GF-D8 (cell line): ENCODE measurements around the gene CXCR4.
"Not testable (repeated sequence)": the region's sequence is repeated elsewhere in the genome, so short reads cannot be mapped to it uniquely, and the experiment has no call there.

ENCODE experiments used
- DNase-seq: peaks from one replicate; lab custom pipeline; 2025; lab: John Stamatoyannopoulos, UW

The CXCR4 gene

GRCh38 chr2:136115183-136115761 lies 2.7 kb downstream of the CXCR4 start:
- no peak for DNase-seq

GRCh38 chr2:136114382-136114781 lies 3.6 kb downstream of the CXCR4 start:
- no peak for DNase-seq

- DNase-seq: peak; percentile 83
Observed at GRCh38 chr2:136113209-136113971, 4.6 kb downstream of the CXCR4 start.

GRCh38 chr2:136112317-136113208 lies 5.4 kb downstream of the CXCR4 start:
- DNase-seq: no peak

- no peak for DNase-seq
Observed at GRCh38 chr2:136111711-136112110, 6.2 kb downstream of the CXCR4 start.

- no peak for DNase-seq
Observed at GRCh38 chr2:136110526-136110925, 7.4 kb downstream of the CXCR4 start.

- no peak for DNase-seq
Observed at GRCh38 chr2:136108463-136108862, 9.5 kb downstream of the CXCR4 start.

GRCh38 chr2:136107051-136108033 lies 10.6 kb downstream of the CXCR4 start:
- no peak for DNase-seq

GRCh38 chr2:136106505-136106904 lies 11.4 kb downstream of the CXCR4 start:
- no peak for DNase-seq

GRCh38 chr2:136104977-136105376 lies 13.0 kb downstream of the CXCR4 start:
- no peak for DNase-seq

GRCh38 chr2:136101042-136101441 lies 16.9 kb downstream of the CXCR4 start:
- no peak for DNase-seq

- peak; percentile 3 for DNase-seq
Observed at GRCh38 chr2:136098441-136098840, 19.5 kb downstream of the CXCR4 start.

GRCh38 chr2:136093583-136093982 lies 24.4 kb downstream of the CXCR4 start:
- no peak for DNase-seq

- no peak for DNase-seq
Observed at GRCh38 chr2:136091899-136092298, 26.1 kb downstream of the CXCR4 start.

- not testable (repeated sequence) for DNase-seq
Observed at GRCh38 chr2:136087901-136088460, 30.0 kb downstream of the CXCR4 start.

- DNase-seq: no peak
Observed at GRCh38 chr2:136086253-136087016, 31.5 kb downstream of the CXCR4 start.

- DNase-seq: no peak
Observed at GRCh38 chr2:136085453-136086209, 32.3 kb downstream of the CXCR4 start.

- DNase-seq: no peak
Observed at GRCh38 chr2:136081582-136082210, 36.3 kb downstream of the CXCR4 start.

GRCh38 chr2:136080114-136080513 lies 37.8 kb downstream of the CXCR4 start:
- DNase-seq: no peak
